Testis (tissue), 2 donors: ENCODE measurements around the gene TJP1.

Experiments used
- CTCF ChIP-seq, 3 experiments: fragments of 450-650 bp in 2 of 3; fragments of 200-600 bp in 1 of 3; sonication (generic) in 1 of 3; IDR thresholded peaks; one replicate each; pipeline ENCODE4 v1.5.1; 2016 to 2019; ENCODE audit warnings: antibody characterized with exemption in 3 of 3, mild to moderate bottlenecking in 2 of 3, moderate library complexity in 1 of 3
- POLR2A ChIP-seq: fragments of 450-650 bp; IDR thresholded peaks from one replicate; pipeline ENCODE4 v1.6.1; 2017; ENCODE audit warnings: antibody characterized with exemption, mild to moderate bottlenecking, moderate library complexity

- TF ChIP-seq POLR2A (no peak), CTCF (IDR thresholded peaks at IDR 0.05) (no peak)
Measured at GRCh38 chr15:29835301-29835700, 13.0 kb upstream of the TJP1 start.
